Measurements from ENCODE around the gene ATP10A.

GRCh38 chr15:25703726-25704125 lies 159.4 kb downstream of the ATP10A start:
- no peak for TF ChIP-seq CTCF (IDR thresholded peaks at IDR 0.05)
- TF ChIP-seq POLR2A (IDR thresholded peaks at IDR 0.05) = no peak
